Naive B cell (primary cell): ENCODE results near the gene NIPAL4. TPM values are rescaled to one million over a fixed set of nuclear protein-coding genes. Genes with fewer than 3 reads are reported as not detected.

ENCODE experiments used
- ATAC-seq, 2 donors: fragments of 150-1000 bp; cut with Tn5 transposase; 2 replicates each; pipeline ENCODE4 v1.10.0; 2021; ENCODE audit warnings: low read depth in 2 of 2, mild to moderate bottlenecking in 2 of 2, moderate library complexity in 2 of 2
- DNase-seq: peaks from one replicate; pipeline ENCODE4 v3.0.0; 2022
- H3K27ac Mint-ChIP-seq, 6 donors: one replicate each; pipeline ENCODE4 v1.8.0; 2020 to 2022; ENCODE audit warnings: mild to moderate bottlenecking in 6 of 6, mixed read lengths in 6 of 6, moderate library complexity in 5 of 6, inconsistent platforms in 2 of 6
- H3K27me3 Mint-ChIP-seq, 3 donors: one replicate each; pipeline ENCODE4 v1.8.0; 2021 to 2022; ENCODE audit warnings: mixed read lengths in 3 of 3, mild to moderate bottlenecking in 1 of 3
- H3K36me3 Mint-ChIP-seq, 2 donors: one replicate each; pipeline ENCODE4 v1.8.0; 2020 to 2022; ENCODE audit warnings: mixed read lengths in 2 of 2, inconsistent platforms in 1 of 2, mild to moderate bottlenecking in 1 of 2
- H3K4me1 Mint-ChIP-seq, 3 donors: one replicate each; pipeline ENCODE4 v1.8.0; 2020 to 2022; ENCODE audit warnings: mixed read lengths in 3 of 3, inconsistent platforms in 1 of 3, mild to moderate bottlenecking in 1 of 3, moderate library complexity in 1 of 3
- H3K4me3 Mint-ChIP-seq, 8 donors: one replicate each; pipeline ENCODE4 v1.8.0; 2020 to 2022; ENCODE audit warnings: mild to moderate bottlenecking in 8 of 8, mixed read lengths in 8 of 8, moderate library complexity in 8 of 8, inconsistent platforms in 2 of 8
- H3K9me3 Mint-ChIP-seq, 7 donors: one replicate each; pipeline ENCODE4 v1.8.0; 2020 to 2022; ENCODE audit warnings: mixed read lengths in 7 of 7, mild to moderate bottlenecking in 5 of 7, inconsistent platforms in 2 of 7, moderate library complexity in 1 of 7
- polyA plus RNA-seq, 6 donors: library from polyadenylated mRNA; unstranded; fragments of 300-500 nt; fragmentation: Illumina TruSeq; gene quantifications; one replicate each; pipeline ENCODE4 v1.2.3, GENCODE V29; 2021; ENCODE audit warnings: low read depth in 6 of 6

Gene NIPAL4
- polyA plus RNA-seq, 6 donors from 2014 or later: 3.5 to 15.7 (median 10.3) TPM

GRCh38 chr5:157469073-157469472 is 9.1 kb downstream of the NIPAL4 start:
- Mint-ChIP-seq H3K4me3 (peak overlapping the region in 1 of 8 donors; percentile 6), H3K27ac (peak overlapping the region in 1 of 6 donors; percentile 28), H3K36me3 (peaks cover 41 to 48% of the 10 kb centered on the region in 2 donors), H3K9me3 (no peaks in the 10 kb centered on the region), H3K27me3 (no peaks in the 10 kb centered on the region), H3K4me1 (peaks cover 44 to 62% (median 51%) of the 10 kb centered on the region in 3 donors)
- DNase-seq (no peak), ATAC-seq (no peak)

GRCh38 chr5:157469687-157470086 is 9.7 kb downstream of the NIPAL4 start:
- Mint-ChIP-seq H3K27ac (peak overlapping the region in 4 of 6 donors; percentile 7 to 90 (median 68)), H3K27me3 (no peaks in the 10 kb centered on the region)
- DNase-seq: no peak

GRCh38 chr5:157470631-157471030 is 10.6 kb downstream of the NIPAL4 start:
- Mint-ChIP-seq H3K4me1 (peaks cover 52 to 64% (median 61%) of the 10 kb centered on the region in 3 donors), H3K36me3 (peaks cover 44 to 50% of the 10 kb centered on the region in 2 donors), H3K4me3 (peak overlapping the region in 1 of 8 donors; percentile 37), H3K27ac (peak overlapping the region in 5 of 6 donors; percentile 7 to 90 (median 74)), H3K9me3 (no peaks in the 10 kb centered on the region), H3K27me3 (no peaks in the 10 kb centered on the region)
- no peak for ATAC-seq
- DNase-seq: no peak

More at GRCh38 chr5:157469687-157470086, 9.7 kb downstream of the NIPAL4 start:
- peaks cover 37 to 45% of the 10 kb centered on the region in 2 donors for H3K36me3 Mint-ChIP-seq
- peaks cover 42 to 62% (median 51%) of the 10 kb centered on the region in 3 donors for H3K4me1 Mint-ChIP-seq
- ATAC-seq: no peak
- no peak overlapping the region for H3K4me3 Mint-ChIP-seq
- no peaks in the 10 kb centered on the region for H3K9me3 Mint-ChIP-seq

GRCh38 chr5:157471709-157472108 is 11.7 kb downstream of the NIPAL4 start:
- peak overlapping the region in 4 of 6 donors; percentile 15 to 95 (median 65) for H3K27ac Mint-ChIP-seq
- no peaks in the 10 kb centered on the region for H3K27me3 Mint-ChIP-seq
- H3K36me3 Mint-ChIP-seq: peaks cover 36 to 48% of the 10 kb centered on the region in 2 donors
- peaks cover 50 to 68% (median 58%) of the 10 kb centered on the region in 3 donors for H3K4me1 Mint-ChIP-seq
- ATAC-seq: peak; percentile 39 to 40
- no peaks in the 10 kb centered on the region for H3K9me3 Mint-ChIP-seq
- DNase-seq: no peak
- H3K4me3 Mint-ChIP-seq: peak overlapping the region in 2 of 8 donors; percentile 20 to 41

GRCh38 chr5:157473383-157474320 is 13.6 kb downstream of the NIPAL4 start:
- Mint-ChIP-seq H3K36me3 (peaks cover 43 to 56% of the 10 kb centered on the region in 2 donors), H3K4me1 (peaks cover 67 to 87% (median 77%) of the 10 kb centered on the region in 3 donors), H3K9me3 (no peaks in the 10 kb centered on the region), H3K27me3 (no peaks in the 10 kb centered on the region), H3K27ac (peak overlapping the region; percentile 21 to 87 (median 84)), H3K4me3 (peak overlapping the region in 3 of 8 donors; percentile 32 to 75 (median 37))
- DNase-seq (no peak), ATAC-seq (no peak)

GRCh38 chr5:157475432-157475831 is 15.4 kb downstream of the NIPAL4 start:
- ATAC-seq: no peak
- no peak for DNase-seq
- Mint-ChIP-seq H3K9me3 (no peaks in the 10 kb centered on the region), H3K4me1 (peaks cover 77 to 94% (median 88%) of the 10 kb centered on the region in 3 donors), H3K36me3 (peaks cover 56 to 58% of the 10 kb centered on the region in 2 donors), H3K27me3 (no peaks in the 10 kb centered on the region), H3K4me3 (peak overlapping the region in 2 of 8 donors; percentile 4 to 45), H3K27ac (peak overlapping the region; percentile 73 to 93 (median 85))

- H3K4me1 Mint-ChIP-seq: peaks cover 80 to 94% (median 93%) of the 10 kb centered on the region in 3 donors
- ATAC-seq (peak; percentile 16 to 21), DNase-seq (peak; percentile 51)
- peak overlapping the region in 6 of 8 donors; percentile 22 to 55 (median 40) for H3K4me3 Mint-ChIP-seq
- peak overlapping the region; percentile 65 to 99 (median 83) for H3K27ac Mint-ChIP-seq
- H3K27me3 Mint-ChIP-seq: no peaks in the 10 kb centered on the region
- H3K9me3 Mint-ChIP-seq: no peaks in the 10 kb centered on the region
- H3K36me3 Mint-ChIP-seq: peaks cover 57 to 65% of the 10 kb centered on the region in 2 donors
Measured at GRCh38 chr5:157476702-157477408, 16.8 kb downstream of the NIPAL4 start.

- ATAC-seq (no peak), DNase-seq (no peak)
- peaks cover 75 to 95% (median 92%) of the 10 kb centered on the region in 3 donors for H3K4me1 Mint-ChIP-seq
- H3K27me3 Mint-ChIP-seq: no peaks in the 10 kb centered on the region
- H3K9me3 Mint-ChIP-seq: no peaks in the 10 kb centered on the region
- H3K4me3 Mint-ChIP-seq: peak overlapping the region in 7 of 8 donors; percentile 28 to 74 (median 62)
- H3K36me3 Mint-ChIP-seq: peaks cover 52 to 59% of the 10 kb centered on the region in 2 donors
- peak overlapping the region; percentile 71 to 99 (median 90) for H3K27ac Mint-ChIP-seq
Measured at GRCh38 chr5:157477814-157478494, 17.9 kb downstream of the NIPAL4 start.

GRCh38 chr5:157478726-157479125 is 18.7 kb downstream of the NIPAL4 start:
- Mint-ChIP-seq H3K9me3 (no peaks in the 10 kb centered on the region), H3K4me1 (peaks cover 71 to 93% (median 91%) of the 10 kb centered on the region in 3 donors), H3K4me3 (peak overlapping the region in 6 of 8 donors; percentile 32 to 74 (median 58)), H3K27ac (peak overlapping the region in 5 of 6 donors; percentile 88 to 99 (median 96)), H3K36me3 (peaks cover 49 to 59% of the 10 kb centered on the region in 2 donors), H3K27me3 (no peaks in the 10 kb centered on the region)
- no peak for DNase-seq
- ATAC-seq: no peak

GRCh38 chr5:157479166-157479565 is 19.2 kb downstream of the NIPAL4 start:
- Mint-ChIP-seq H3K4me1 (peaks cover 71 to 93% (median 92%) of the 10 kb centered on the region in 3 donors), H3K27ac (peak overlapping the region; percentile 27 to 99 (median 95)), H3K9me3 (no peaks in the 10 kb centered on the region), H3K36me3 (peaks cover 53 to 59% of the 10 kb centered on the region in 2 donors), H3K4me3 (peak overlapping the region in 6 of 8 donors; percentile 32 to 74 (median 63)), H3K27me3 (no peaks in the 10 kb centered on the region)
- no peak for DNase-seq
- ATAC-seq: no peak

- H3K36me3 Mint-ChIP-seq: peaks cover 54 to 66% of the 10 kb centered on the region in 2 donors
- H3K27me3 Mint-ChIP-seq: no peaks in the 10 kb centered on the region
- H3K4me1 Mint-ChIP-seq: peaks cover 70 to 93% (median 92%) of the 10 kb centered on the region in 3 donors
- DNase-seq (no peak), ATAC-seq (no peak)
- H3K9me3 Mint-ChIP-seq: no peaks in the 10 kb centered on the region
- peak overlapping the region in 6 of 8 donors; percentile 37 to 74 (median 66) for H3K4me3 Mint-ChIP-seq
- peak overlapping the region; percentile 89 to 99 (median 96) for H3K27ac Mint-ChIP-seq
Measured at GRCh38 chr5:157479612-157480510, 19.8 kb downstream of the NIPAL4 start.

- H3K27ac Mint-ChIP-seq: peak overlapping the region; percentile 85 to 99 (median 96)
- H3K4me3 Mint-ChIP-seq: peak overlapping the region; percentile 39 to 93 (median 82)
- no peaks in the 10 kb centered on the region for H3K27me3 Mint-ChIP-seq
- peaks cover 56 to 67% of the 10 kb centered on the region in 2 donors for H3K36me3 Mint-ChIP-seq
- peaks cover 0 to 2% (median 0%) of the 10 kb centered on the region in 7 donors for H3K9me3 Mint-ChIP-seq
- ATAC-seq (peak; percentile 88 to 89), DNase-seq (peak; percentile 71)
- peaks cover 71 to 96% (median 96%) of the 10 kb centered on the region in 3 donors for H3K4me1 Mint-ChIP-seq
Measured at GRCh38 chr5:157481265-157481664, 21.3 kb downstream of the NIPAL4 start.
